ENCODE results near the gene TP53RK. TPM values are rescaled to one million over a fixed set of nuclear protein-coding genes. Genes with fewer than 3 reads are reported as not detected.

TP53RK gene
- total and polyA plus RNA-seq, 2 of the 13 experiments (the other 11 are each of a cell fraction or from before 2014, with no cell fraction given): 12.9 to 25.5 TPM

DNA sequence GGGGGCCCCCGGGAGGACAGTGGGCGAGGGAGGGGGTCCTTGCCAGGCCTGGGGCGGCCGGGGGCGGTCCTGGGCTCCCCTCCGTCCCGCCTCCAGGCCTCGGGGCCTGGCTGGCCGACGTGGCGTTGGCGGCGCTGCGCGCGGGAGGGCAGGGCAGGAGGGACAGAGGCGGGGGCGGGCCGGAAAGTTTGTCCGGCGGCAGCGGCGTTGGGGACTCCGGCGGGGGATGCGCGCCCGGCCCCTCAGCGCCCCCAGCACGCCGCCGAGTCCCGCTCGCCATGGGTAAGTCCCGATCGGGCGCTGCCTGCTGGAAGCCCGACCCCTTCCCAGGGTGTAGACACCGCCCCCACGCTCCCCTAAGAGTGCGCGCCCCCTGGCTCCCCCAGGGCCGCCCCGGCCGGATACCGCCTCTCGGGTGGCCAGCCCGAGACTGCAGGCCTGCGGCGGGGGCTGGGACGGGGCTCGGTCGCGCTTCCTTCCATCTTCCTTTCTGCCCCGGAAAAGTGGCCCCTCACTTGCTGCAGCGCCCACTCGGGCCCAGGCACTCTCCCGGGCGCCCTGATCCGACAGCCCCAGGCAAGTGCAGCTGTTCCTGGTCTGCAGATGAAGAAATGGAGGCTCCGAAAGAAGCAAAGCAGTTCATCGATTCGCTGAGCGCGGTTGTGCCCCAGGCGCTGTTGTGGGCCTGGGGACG, 20.4 kb upstream of the TP53RK start, which contains the start of gene SLC2A10 (continued):
- TF ChIP-seq ZSCAN30 (CRISPR knock-in tag; IDR thresholded peaks at IDR 0.05) (no peak), MAZ (IDR thresholded peaks at IDR 0.05; ENCODE audit: borderline replicate concordance, low read depth, low read length) (peak; percentile 42; the same call in 1 of the 2 replicates), MAZ (CRISPR knock-in tag; IDR thresholded peaks at IDR 0.05; ENCODE audit: low read depth) (peak; percentile 51; the same call in 1 of the 2 replicates), KLF6 (CRISPR knock-in tag; IDR thresholded peaks at IDR 0.05) (peak; percentile 86; the same call in 1 of the 2 replicates), SP1 (IDR thresholded peaks at IDR 0.05) (no peak), SP1 (CRISPR knock-in tag; IDR thresholded peaks at IDR 0.05) (peak; percentile 60), ETV6 (CRISPR knock-in tag; conservative IDR thresholded peaks at IDR 0.05) (peak; percentile 49; the same call in 1 of the 2 replicates), SPEN (CRISPR knock-in tag; IDR thresholded peaks at IDR 0.05; ENCODE audit: low read depth) (peak; percentile 91), RXRB (CRISPR knock-in tag; IDR thresholded peaks at IDR 0.05; ENCODE audit: borderline replicate concordance) (0 out of 2 replicates have a peak, but pooled peaks have one; percentile 25), ZMAT3 (CRISPR knock-in tag; conservative IDR thresholded peaks at IDR 0.05) (peak; percentile 98), MATR3 (CRISPR knock-in tag; IDR thresholded peaks at IDR 0.05) (no peak), ZMYM4 (CRISPR knock-in tag; IDR thresholded peaks at IDR 0.05) (peak; percentile 69), ATF7-NPFF (CRISPR knock-in tag; IDR thresholded peaks at IDR 0.05; ENCODE audit: low read depth) (peak; percentile 78; the same call in 1 of the 2 replicates), KLF9 (CRISPR knock-in tag; IDR thresholded peaks at IDR 0.05; ENCODE audit: low read depth) (peak; percentile 63; the same call in 1 of the 2 replicates), NR2F6 (IDR thresholded peaks at IDR 0.05) (no peak), NR2F6 (CRISPR knock-in tag; IDR thresholded peaks at IDR 0.05) (peak; percentile 23; the same call in 1 of the 2 replicates), ZBTB34 (CRISPR knock-in tag; IDR thresholded peaks at IDR 0.05) (no peak), ZNF24 (IDR thresholded peaks at IDR 0.05) (no peak), ZNF20 (CRISPR knock-in tag; IDR thresholded peaks at IDR 0.05) (peak; percentile 91; the same call in 1 of the 2 replicates), NFKB2 (CRISPR knock-in tag; IDR thresholded peaks at IDR 0.05; ENCODE audit: borderline replicate concordance) (peak; percentile 64; the same call in 1 of the 2 replicates), CBX5 (CRISPR knock-in tag; IDR thresholded peaks at IDR 0.05; ENCODE audit: borderline replicate concordance) (no peak; the same call in 1 of the 2 replicates), ZFP36L2 (CRISPR knock-in tag; IDR thresholded peaks at IDR 0.05) (0 out of 2 replicates have a peak, but pooled peaks have one; percentile 42), AKAP8 (CRISPR knock-in tag; IDR thresholded peaks at IDR 0.05) (peak; percentile 85), NR3C1 (CRISPR knock-in tag; IDR thresholded peaks at IDR 0.05) (no peak), ZFP41 (CRISPR knock-in tag; IDR thresholded peaks at IDR 0.05; ENCODE audit: borderline replicate concordance) (no peak; the same call in 1 of the 2 replicates), TEAD2 (CRISPR knock-in tag; IDR thresholded peaks at IDR 0.05) (no peak), BCL6 (CRISPR knock-in tag; IDR thresholded peaks at IDR 0.05) (no peak), MEF2D (CRISPR knock-in tag; IDR thresholded peaks at IDR 0.05) (0 out of 2 replicates have a peak, but pooled peaks have one; percentile 15), HNF4A (CRISPR knock-in tag; IDR thresholded peaks at IDR 0.05) (no peak; the same call in 1 of the 2 replicates), MED1 (CRISPR knock-in tag; IDR thresholded peaks at IDR 0.05) (0 out of 2 replicates have a peak, but pooled peaks have one; percentile 21), POGZ (CRISPR knock-in tag; IDR thresholded peaks at IDR 0.05) (0 out of 2 replicates have a peak, but pooled peaks have one; percentile 11)
- TF ChIP-seq, protein P1, sequence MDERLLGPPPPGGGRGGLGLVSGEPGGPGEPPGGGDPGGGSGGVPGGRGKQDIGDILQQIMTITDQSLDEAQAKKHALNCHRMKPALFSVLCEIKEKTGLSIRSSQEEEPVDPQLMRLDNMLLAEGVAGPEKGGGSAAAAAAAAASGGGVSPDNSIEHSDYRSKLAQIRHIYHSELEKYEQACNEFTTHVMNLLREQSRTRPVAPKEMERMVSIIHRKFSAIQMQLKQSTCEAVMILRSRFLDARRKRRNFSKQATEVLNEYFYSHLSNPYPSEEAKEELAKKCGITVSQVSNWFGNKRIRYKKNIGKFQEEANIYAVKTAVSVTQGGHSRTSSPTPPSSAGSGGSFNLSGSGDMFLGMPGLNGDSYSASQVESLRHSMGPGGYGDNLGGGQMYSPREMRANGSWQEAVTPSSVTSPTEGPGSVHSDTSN (CRISPR knock-in tag; IDR thresholded peaks at IDR 0.05): no peak
- TF ChIP-seq, protein P2, sequence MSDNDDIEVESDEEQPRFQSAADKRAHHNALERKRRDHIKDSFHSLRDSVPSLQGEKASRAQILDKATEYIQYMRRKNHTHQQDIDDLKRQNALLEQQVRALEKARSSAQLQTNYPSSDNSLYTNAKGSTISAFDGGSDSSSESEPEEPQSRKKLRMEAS (IDR thresholded peaks at IDR 0.05): peak; percentile 86

Data from HepG2 (cell line).